Activated naive CD4-positive, alpha-beta T cell treated with anti-CD3 and anti-CD28 coated beads, Interleukin-2, amount 50 U/mL, for 16 hours (primary cell): ENCODE measurements around the gene MYH16.
"Not testable (repeated sequence)": the region's sequence is repeated elsewhere in the genome, so short reads cannot be mapped to it uniquely, and the experiment has no call there.

Experiments used
- DNase-seq: peaks from one replicate; pipeline ENCODE4 v3.0.0-alpha.2; 2020

The MYH16 gene

GRCh38 chr7:99258501-99258900 lies 14.1 kb upstream of the MYH16 start:
- no peak for DNase-seq

GRCh38 chr7:99260395-99260794 lies 12.2 kb upstream of the MYH16 start:
- no peak for DNase-seq

- no peak for DNase-seq
Measured at GRCh38 chr7:99261646-99262045, 11.0 kb upstream of the MYH16 start.

- DNase-seq: no peak
Measured at GRCh38 chr7:99265848-99266480, 6.7 kb upstream of the MYH16 start.

GRCh38 chr7:99267481-99267840 lies 5.2 kb upstream of the MYH16 start:
- no peak for DNase-seq

- no peak for DNase-seq
Measured at GRCh38 chr7:99267841-99268576, 4.6 kb upstream of the MYH16 start.

GRCh38 chr7:99268577-99268908 lies 4.1 kb upstream of the MYH16 start:
- no peak for DNase-seq

GRCh38 chr7:99270702-99271101 lies 1.9 kb upstream of the MYH16 start:
- no peak for DNase-seq

- not testable (repeated sequence) for DNase-seq
Measured at GRCh38 chr7:99273561-99273960, 922 bp downstream of the MYH16 start.

- not testable (repeated sequence) for DNase-seq
Measured at GRCh38 chr7:99274908-99275307, 2.3 kb downstream of the MYH16 start.

GRCh38 chr7:99275496-99275895 lies 2.9 kb downstream of the MYH16 start:
- no peak for DNase-seq

- no peak for DNase-seq
Measured at GRCh38 chr7:99278180-99278579, 5.5 kb downstream of the MYH16 start.

- DNase-seq: not testable (repeated sequence)
Measured at GRCh38 chr7:99284165-99284564, 11.5 kb downstream of the MYH16 start.

- no peak for DNase-seq
Measured at GRCh38 chr7:99287779-99288534, 15.3 kb downstream of the MYH16 start.

- DNase-seq: no peak
Measured at GRCh38 chr7:99289185-99289584, 16.5 kb downstream of the MYH16 start.

- not testable (repeated sequence) for DNase-seq
Measured at GRCh38 chr7:99290148-99290547, 17.5 kb downstream of the MYH16 start.

- no peak for DNase-seq
Measured at GRCh38 chr7:99290980-99291607, 18.5 kb downstream of the MYH16 start.

GRCh38 chr7:99292127-99292526 lies 19.5 kb downstream of the MYH16 start:
- DNase-seq: no peak

- no peak for DNase-seq
Measured at GRCh38 chr7:99293167-99293566, 20.5 kb downstream of the MYH16 start.

- no peak for DNase-seq
Measured at GRCh38 chr7:99293650-99294049, 21.0 kb downstream of the MYH16 start.

- no peak for DNase-seq
Measured at GRCh38 chr7:99296471-99296870, 23.8 kb downstream of the MYH16 start.

GRCh38 chr7:99301496-99301895 lies 28.9 kb downstream of the MYH16 start:
- DNase-seq: no peak

- DNase-seq: no peak
Measured at GRCh38 chr7:99305473-99306260, 33.0 kb downstream of the MYH16 start.
